ENCODE measurements around the gene EIPR1.
"Not testable (repeated sequence)": the region's sequence is repeated elsewhere in the genome, so short reads cannot be mapped to it uniquely, and the experiment has no call there.

The EIPR1 gene

DNA sequence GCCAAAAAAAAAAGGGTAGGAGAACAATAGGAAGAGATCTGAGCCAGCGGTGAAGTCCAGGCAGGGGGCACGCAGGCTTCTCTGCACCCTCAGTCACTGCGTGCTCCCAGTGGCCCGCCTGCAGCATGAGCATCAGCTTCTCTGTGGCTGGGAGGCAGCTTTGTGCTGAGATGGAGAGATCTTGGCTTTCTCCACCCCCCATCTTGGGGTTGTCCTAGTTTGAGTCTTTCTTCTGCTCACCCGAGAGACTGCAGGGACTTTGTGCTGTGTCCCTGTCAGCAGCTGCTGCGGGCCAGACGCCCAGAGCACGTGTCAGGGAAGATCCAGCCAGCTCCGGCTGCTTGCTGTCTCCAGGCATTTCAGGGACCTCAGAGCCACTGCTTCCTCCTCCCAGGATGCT, 22.2 kb upstream of the EIPR1 start:
- DNase-seq, result no peak

DNA sequence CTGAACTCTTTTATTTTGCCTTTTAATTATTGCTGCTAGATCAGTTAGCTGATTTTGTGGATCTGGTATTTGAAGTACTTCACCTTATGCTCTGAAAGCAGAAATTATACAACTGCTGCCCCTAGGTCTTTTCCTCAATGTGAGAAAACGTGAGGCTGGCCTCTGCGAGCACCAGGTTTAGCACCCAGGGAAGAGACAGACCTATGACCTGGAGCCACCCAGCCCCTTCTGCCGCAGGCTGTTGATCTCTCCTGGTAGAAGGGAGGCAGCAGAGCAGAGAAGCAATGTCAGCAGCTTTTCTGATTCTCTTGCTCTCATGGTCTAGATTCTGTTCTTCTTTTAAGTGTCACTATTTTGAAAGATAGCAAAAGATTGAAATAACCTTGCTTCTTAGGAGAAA, 21.8 kb upstream of the EIPR1 start:
- DNase-seq, result no peak

- no peak for DNase-seq
These were observed 21.2 kb upstream of the EIPR1 start for GRCh38 chr2:3398857-3399256.

DNA sequence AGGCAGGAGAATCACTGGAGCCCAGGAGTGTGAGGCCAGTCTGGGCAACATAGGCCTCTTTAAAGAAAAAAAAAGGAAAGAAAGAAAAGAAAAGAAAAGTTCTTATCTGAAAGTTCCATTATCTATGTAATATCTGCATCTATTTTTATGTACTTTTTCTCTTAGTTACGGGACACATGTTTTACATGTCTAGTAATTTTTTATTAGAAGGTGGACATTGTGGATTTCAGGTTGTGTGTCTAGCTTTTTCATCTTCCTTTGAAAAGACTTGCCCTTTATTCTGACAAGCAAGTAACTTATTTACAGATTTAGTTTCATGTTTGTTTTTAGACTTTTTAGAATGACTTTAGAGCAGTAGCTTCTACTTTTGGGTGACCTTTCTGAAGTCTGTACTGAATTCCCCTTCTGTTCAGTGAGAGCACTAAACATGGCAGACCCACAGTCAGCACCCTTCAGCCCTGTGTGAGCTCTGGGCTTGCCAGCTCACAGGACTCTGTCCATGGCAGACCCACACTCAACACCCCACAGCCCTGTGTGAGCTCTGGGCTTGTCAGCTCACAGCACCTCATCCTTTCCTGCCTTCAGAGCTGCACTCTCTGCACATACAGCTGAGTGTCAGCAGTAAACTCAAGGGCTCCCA, 19.4 kb upstream of the EIPR1 start:
- DNase-seq, result no peak

DNA sequence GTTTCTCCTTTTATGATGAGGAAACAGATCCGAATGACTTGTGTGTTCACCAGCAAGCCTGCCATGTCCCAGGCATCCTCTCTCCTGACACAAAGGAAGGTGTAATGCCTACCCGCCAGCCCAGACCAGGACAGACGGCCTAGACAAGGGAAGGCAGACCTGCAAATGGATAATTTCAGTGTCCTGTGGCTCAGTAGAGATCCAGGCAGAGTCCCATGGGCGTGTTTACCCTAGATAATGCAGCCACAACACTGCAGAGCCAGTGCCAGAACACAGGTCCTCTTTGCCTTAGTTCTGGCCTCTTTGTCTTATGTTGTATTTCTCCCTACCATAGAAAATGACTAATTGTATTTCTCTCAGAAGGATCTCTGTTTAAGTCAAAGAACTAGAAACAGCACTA, 14.6 kb upstream of the EIPR1 start:
- no peak for DNase-seq

DNA sequence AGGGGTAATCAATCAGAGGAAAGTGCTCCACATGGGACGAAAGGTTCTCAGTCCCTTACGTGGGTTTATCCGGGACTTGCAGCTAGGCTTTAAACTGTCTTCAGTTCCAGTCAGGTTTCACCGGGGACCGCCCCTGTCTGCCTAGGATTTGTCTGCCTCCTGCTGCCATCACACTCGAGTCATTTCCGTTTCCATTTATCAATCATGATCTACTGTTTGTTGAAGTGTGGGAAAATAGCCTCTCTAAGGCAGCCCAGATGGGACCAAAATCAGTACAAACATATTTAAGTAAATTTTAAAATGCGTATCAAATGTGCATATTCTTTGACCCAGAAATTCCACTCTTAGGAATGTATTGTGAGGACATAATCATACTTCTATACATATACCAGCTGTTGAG, 12.4 kb upstream of the EIPR1 start:
- no peak for DNase-seq

GRCh38 chr2:3389193-3389592, 11.6 kb upstream of the EIPR1 start:
- no peak for DNase-seq

DNA sequence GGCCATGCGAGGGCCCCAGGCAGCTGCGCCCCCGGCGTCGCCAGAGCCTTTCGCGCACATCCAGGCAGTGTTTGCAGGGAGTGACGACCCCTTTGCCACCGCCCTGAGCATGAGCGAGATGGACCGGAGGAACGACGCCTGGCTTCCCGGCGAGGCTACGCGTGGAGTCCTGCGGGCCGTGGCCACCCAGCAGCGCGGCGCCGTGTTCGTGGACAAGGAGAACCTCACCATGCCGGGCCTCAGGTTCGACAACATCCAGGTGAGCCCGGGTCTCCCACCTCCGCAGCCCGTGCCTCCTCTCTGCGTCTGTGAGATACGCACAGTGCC, 10.8 kb upstream of the EIPR1 start:
- no peak for DNase-seq

- DNase-seq, result no peak
These were observed 10.2 kb upstream of the EIPR1 start for GRCh38 chr2:3387644-3388411.

DNA sequence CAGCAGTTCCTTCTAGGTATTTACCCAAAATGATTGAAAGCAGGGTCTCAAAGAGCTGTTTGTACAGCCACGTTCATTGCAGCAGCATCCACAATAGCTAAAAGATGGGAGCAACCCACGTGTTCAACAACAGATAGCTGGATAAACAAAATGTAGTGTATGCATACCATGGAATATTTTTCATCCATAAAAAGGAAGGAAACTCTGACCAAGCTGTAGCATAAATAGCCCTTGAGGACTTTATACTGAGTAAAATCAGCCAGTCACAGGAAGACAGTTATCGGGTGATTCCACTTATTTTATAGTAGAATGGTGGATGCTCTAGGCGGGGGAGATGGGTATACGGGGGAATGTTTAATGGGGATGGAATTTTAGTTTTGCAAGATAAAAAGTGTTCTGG, 9.4 kb upstream of the EIPR1 start:
- DNase-seq, result no peak

DNA sequence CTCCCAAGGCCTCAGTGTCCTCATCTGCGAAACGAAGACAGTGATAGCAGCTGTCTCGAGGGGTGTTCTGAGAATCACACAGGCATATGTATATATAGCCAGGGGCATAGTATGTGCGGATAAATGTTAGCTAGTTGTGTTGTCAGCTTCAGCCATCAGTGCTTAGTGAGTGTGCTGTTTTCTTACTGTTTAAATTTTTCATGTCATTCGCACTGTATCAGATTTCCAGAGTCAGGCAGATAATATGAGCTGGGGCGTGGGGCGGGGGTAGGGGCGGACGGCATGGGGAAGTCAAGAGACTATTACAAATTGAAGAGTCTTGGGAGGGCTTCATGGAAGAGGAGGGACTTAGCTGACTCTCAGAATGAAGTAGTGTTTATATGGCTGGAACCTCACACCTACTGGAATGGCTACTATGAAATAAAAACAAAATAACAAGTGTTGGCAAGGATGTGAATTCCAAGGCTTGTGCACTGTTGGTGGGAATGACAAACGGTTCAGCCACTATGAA, 8.9 kb upstream of the EIPR1 start:
- DNase-seq, result no peak

DNA sequence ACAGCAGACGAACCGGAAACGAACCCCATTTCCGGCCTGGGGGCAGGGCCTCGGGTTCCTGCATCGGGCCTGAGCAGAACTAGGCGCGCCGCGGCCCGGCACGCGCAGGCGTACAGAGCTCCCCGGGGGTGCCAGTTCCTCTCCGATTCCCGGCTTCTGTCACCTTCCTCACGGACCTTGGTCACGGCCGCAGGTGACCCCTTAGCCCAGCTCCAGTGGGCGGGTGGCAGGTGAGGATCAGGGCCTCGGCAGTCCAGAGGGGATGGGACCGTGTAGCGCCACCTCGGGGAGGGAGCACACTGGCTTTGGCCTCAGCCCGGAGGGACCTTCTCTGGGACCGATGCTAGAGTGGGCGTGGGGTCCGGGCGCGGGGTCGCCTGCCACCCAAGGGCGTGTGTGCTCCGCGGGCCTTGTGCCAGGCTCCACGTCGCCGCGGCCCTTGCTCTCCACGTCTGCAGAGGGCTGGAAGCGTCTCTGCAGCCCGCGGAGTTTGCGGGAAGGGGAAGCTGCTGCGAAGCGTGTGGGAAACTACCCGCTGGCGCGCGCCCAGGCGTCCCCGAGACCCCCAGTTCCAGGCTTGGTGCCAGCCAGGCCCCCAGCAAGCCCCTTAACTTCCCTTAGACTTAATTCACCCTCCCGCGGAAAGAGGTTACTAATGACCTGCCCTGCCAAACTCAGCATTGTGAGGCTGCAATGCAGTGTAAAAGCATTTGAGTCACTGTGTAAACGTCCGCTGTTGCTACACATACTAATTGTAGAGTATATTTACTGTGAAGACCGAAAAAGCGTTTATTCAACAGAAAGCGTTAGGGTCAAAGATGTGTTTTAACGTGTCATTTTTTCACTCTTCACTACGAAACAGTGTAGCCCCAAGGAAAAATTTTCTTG, 2.3 kb upstream of the EIPR1 start, which contains the start of gene TRAPPC12:
Gene TRAPPC12, plus strand, starts transcription at position 48 of the 888 bp plus-strand sequence. CDS start 7,930 bp downstream, outside the sequence.
- peak; percentile 82 for DNase-seq

GRCh38 chr2:3379339-3379646, 1.7 kb upstream of the EIPR1 start:
- DNase-seq, result no peak

DNA sequence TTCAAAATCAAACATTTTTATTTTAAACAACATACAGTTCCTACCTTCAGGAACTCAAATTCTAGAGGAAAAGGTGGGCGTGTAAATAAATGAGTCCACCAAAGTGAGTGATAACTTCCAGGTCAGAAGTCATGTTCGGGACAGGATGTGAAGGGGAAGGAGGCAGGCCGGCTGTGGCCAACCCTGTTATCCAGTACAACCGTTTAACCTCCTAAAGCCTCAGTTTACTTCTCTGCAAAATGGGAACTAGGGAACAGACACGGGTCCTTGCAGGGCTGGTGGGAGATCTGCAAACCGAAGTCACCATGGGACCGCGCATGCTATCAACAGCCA, 373 bp downstream of the EIPR1 start:
- DNase-seq, result no peak

GRCh38 chr2:3376821-3377220, 797 bp downstream of the EIPR1 start:
- no peak for DNase-seq

GRCh38 chr2:3369340-3370181, 8.1 kb downstream of the EIPR1 start:
- not testable (repeated sequence) for DNase-seq

- DNase-seq, result no peak
These were observed 9.3 kb downstream of the EIPR1 start for GRCh38 chr2:3368261-3368722.

- DNase-seq, result no peak
These were observed 12.4 kb downstream of the EIPR1 start for GRCh38 chr2:3365219-3365618.

GRCh38 chr2:3361518-3362389, 15.9 kb downstream of the EIPR1 start:
- DNase-seq, result no peak

DNA sequence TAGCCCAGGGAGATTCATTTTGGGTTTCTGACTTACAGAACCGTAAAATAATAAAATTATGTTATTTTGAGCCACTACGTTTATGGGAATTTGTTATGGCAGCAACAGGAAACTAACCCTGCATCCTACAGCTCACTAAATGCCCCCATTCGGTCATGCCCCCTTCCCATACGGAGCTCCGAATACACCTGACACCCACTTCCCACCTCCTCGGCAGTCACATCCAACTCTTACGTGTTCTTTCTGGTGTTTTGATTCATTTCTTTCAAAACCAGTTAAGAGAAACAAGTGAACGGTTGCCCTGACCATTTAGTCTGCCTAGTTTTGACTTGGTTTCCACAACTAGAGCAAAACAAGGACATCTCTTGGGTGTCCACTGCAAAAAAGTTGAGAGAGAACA, 19.7 kb downstream of the EIPR1 start:
- DNase-seq, result no peak

DNA sequence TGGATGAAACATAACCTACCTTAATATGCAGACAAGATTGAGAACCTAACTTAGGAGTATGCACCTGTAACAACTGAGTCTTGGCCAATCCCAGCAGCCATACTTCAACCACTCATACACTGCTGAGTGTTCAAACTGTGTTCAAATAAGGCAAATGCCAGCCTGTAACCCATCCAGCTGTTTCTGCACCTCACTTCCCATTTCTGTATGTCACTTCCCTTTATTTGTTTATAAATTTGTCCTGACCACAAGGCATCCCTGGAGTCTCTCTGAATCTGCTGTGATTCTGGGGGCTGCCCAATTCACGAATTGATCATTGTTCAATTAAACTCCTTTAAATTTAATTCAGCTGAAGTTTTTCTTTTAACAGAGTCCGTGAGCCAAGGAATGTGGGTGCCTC, 20.2 kb downstream of the EIPR1 start:
- not testable (repeated sequence) for DNase-seq

DNA sequence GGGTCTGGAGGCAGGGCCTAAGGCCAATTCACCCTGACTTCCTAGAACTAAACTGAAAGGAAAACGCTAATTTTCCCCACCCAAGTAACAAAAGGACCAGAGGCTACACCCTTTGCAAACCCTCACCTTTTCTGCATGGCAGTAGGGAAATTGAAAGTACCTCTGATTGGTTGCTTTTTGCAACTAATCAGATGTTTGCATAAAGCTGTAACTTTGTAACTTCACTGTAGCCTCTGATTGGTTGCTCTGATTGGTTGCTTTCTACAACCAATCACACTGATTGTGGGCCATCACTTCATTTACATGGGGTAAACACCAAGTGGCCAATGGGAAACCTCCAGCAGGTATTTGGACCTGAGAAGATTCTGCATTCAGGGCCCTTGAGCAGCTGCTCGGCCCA, 20.8 kb downstream of the EIPR1 start:
- no peak for DNase-seq
